GM21390 (cell line): Measurements from ENCODE around the gene ASAP3.

Source experiments
- ATAC-seq: cut with Tn5 transposase; IDR thresholded peaks from one replicate; pipeline ENCODE4 v1.9.1; 2021; ENCODE audit not compliant: unreplicated experiment

Gene ASAP3

DNA sequence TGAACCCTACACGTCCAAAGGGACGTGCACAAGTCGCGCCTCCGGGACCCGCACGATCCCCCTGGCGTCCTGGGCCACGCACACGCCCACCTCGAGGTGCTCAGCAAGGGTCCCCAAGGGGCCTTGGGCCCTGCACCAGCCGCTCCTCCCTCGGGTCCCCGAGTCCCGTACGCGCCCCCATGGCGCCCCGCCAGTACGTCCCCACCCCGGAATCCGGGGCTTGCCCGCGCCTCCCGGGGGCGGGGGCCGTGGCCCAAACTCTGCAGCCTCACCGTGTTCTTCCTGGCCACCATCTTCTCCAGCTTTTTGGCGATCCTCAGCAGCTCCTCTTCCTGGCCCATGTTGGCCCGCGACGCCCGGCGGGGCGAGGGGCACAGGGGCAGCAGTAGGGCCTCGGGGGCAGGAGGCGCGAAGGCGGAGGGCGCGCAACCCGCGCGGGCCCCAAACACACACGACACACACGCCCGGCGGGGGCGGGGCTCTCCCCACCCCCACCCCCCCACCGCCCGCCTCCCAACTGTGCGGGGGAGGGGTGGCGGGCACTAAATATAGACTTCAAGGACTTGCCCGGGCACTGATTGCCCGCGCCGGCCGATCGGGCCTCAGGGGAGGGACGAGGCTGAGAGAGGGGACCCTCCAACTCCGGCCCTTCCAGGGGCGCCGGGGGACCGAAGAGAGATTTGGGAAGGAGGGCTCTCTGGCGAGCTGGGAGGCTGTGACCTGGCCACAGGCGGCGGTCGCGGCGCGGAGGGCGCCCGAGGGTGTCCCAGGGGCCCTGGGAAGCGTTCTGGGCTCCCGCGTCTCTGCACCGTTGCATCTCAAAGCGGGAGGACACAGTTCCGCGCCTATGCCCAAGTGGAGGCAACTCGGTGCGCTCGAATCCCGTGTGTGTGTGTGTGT, 59.4 kb downstream of the ASAP3 start, which contains the start of gene TCEA3:
TSS of gene TCEA3 (minus strand) at position 456 of the 900 bp plus-strand sequence. CDS start at position 341, 115 bp downstream.
- ATAC-seq, result no peak

GRCh38 chr1:23423415-23424292, 60.3 kb downstream of the ASAP3 start:
- no peak for ATAC-seq

DNA sequence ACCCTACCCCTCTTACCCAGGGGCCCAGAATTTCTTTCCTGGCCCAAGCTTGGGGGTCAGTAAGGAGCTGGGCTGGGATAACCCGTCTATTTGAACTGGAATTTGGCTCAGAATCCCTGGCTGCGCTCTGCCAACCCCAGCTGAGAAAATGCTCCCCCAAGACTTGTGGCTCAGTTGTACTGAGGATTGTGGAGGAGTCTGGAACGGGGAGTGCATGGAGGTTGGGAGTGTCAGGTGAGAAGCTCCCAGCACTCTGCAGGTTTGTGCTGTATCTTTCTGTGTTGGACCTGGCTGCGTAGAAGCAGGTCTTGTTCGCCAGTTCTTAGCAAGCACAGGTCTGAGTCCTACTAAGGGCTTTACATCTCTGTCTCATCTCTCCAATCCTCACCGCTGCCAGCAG, 61.0 kb downstream of the ASAP3 start:
- ATAC-seq, result no peak

DNA sequence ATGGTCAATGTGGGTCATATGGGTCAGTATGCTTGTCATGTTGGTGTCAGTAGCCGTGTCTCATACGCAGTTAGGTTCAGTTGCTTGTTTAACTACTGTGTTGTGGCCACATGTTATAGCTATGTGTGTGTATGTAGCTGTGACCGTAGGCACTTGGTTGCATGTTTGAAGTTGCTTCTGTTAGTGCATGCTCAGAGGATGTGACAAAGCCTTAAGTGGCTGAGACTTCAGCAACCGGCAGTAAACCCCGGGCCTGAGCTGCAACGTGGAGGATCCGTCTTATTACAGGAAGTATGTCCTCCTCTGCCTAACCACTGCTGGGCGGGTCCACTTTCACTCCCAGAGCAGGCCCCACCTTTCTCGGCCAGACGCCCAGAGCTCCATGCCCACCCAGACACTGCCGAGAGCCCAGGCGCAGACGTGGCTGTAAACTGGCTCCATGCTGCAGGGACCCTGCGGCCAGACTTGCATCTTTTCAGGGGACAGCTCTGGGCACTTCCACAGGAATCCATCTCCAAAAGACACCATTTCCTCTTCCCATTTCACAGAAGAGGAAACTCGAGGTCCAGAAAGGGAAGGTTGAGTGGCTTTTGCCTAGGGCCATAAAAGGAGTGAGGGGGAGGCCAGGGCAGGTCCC, 61.6 kb downstream of the ASAP3 start:
- ATAC-seq, result no peak

- no peak for ATAC-seq
These were observed 62.2 kb downstream of the ASAP3 start for GRCh38 chr1:23421753-23422240.

DNA sequence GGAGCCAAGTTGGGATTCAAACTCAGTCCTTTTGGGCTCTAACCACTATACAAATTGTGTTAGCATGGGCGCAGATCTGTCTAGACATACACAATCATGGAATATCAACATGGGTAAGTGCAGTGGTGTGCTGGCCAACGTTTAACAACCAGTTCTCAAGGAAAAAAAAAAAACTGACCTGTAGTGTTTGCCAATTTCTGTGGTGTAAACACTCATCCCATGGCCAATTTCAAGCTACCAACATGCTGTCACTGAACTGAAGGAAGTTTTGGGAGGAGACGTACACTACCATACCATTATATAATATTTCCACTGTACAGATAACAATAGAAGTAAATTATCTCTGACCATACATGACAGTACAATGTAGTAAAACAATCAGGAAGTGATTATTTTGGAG, 62.6 kb downstream of the ASAP3 start:
- ATAC-seq, result no peak

DNA sequence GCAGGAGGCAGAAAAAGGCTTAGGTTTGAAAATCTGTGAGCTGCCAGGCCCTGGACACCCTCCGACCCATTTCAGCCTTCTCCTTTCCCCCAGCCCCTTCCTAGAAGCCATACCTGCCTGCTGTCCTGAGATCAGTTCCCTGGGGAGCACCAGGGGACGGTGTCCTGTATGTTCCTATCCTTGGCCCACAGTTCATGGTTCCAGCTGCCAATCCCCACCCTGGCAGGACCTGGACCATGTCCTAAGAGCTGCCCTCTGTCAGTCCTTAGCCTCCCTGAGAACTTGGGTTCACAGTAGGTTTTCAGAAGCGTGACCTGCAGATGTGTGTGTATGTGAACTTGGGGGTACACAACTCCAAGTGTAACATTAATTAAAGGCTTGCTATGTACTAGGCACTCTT, 63.2 kb downstream of the ASAP3 start:
- no peak for ATAC-seq

DNA sequence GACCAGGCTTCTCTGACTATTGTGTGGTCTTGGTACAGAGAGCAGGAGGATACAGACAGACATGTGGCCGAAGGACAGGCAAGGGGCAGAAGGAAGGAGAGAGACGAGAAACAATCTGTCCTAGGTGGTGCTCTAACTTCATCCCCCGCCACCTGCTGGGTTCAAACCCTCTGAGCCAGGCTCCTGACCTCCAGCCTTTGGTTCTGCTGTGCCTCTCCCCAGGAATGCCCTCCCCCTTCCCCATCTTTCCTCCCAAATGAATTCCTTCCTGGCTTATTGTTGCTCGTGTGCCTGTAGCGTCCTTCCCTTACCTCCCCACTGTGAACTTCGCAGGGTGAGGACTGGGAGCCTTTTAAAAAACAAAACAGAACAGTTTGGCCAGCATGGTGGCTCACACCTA, 64.8 kb downstream of the ASAP3 start:
- ATAC-seq, result no peak

- ATAC-seq, result no peak
These were observed 66.4 kb downstream of the ASAP3 start for GRCh38 chr1:23417570-23417969.

DNA sequence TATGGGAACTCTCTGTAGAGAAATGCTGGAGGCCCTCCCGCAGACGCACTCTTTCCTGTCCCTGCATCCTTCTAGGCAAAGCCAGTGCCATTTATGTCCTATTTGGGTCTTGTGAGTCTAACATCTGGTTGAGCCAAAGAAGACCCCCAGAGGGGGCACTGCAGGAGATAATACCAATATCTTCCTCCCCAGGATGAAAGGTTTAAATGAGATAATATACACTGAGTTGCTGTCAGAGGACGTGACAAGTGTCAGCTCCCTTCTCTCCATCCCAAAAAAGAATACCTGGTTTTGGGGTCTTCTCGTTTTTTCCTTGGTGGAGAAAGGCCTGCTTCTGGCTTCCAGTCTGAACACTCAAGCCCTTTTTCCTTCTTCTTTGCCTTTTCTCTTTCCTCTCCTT, 67.0 kb downstream of the ASAP3 start:
- ATAC-seq, result no peak

GRCh38 chr1:23408797-23409290, 75.1 kb downstream of the ASAP3 start:
- ATAC-seq, result no peak

DNA sequence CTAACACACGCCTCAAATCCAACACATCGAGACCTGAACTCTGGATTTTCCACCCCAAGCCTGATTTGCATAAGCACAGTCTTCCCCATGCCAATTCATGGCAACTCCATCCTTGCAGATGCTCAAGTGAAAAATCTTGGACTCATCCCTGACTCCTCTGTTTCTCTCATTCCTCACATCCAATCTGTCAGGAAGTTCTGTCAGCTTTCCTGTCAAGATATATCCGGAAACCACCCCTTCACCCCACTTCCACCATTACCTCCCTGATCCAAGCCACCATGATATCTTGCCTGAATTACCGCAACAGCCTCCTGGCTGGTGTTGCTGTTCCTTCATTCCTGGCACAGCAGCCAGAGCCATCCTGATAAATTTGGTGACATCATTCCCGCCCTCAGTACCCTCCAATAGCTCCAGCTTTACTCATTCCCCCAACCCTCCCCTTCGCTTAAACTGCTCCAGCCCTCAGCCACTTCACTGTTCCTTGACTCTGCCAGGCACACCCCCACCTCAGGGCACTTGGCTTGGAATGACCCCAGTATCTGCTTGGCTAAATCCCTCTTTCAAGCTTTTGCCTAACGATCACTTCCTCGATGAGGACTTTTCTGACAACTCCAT, 76.9 kb downstream of the ASAP3 start:
- no peak for ATAC-seq

DNA sequence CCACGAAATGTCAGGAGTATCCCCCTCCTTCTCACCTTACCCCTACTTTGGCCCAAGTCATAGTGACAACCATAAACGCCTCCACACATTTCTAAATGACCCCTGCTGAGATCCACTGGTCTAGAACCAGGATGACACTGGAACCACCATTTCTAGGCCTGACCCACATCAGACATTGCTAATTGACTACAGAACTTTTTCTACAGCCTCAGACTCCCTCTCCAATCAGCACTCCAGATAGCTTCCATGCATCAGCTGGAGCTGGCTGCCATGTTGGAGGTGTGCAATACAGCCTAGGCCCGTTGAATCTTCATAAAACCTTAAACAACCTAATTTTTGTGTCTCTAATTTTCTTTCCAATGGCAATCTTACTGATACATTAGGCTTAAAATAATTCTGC, 78.0 kb downstream of the ASAP3 start:
- no peak for ATAC-seq

GRCh38 chr1:23403735-23404486, 80.1 kb downstream of the ASAP3 start:
- ATAC-seq, result no peak

GRCh38 chr1:23403355-23403734, 80.6 kb downstream of the ASAP3 start:
- ATAC-seq, result no peak

- no peak for ATAC-seq
These were observed 81.0 kb downstream of the ASAP3 start for GRCh38 chr1:23403038-23403336.

DNA sequence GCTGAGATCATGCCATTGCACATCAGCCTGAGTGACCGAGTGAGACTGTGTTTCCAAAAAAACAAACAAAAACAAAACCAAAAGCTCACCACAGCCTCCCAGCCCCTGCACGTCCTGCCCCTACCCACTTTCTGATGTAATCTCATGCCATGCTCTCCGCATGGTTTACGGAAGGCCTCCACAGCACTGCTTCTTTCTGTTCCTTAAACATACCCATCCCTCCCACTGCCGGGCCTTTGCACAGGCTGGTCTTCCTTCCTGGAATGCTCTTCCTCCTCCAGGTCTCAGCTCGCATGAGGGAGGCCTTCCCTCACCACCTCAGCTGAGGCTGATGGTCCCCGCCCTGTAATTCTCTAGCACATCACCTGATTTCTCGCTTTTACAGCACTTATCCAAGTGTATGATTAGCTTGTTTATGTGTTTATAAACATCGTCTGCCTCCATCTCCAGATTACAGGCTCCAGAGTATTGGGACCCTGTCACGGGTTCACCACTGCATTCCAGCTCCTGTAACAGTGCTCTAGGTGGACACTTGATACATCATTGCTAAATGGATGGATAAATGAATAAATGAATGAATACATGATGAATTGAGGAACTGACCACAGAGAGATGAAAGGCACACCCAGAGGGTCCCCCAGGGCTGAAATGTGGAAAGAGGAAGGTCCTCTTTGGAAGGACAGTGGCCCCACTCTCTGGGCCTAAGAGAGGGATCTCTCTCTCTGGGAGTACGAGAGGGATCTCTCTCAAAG, 81.5 kb downstream of the ASAP3 start:
- no peak for ATAC-seq

DNA sequence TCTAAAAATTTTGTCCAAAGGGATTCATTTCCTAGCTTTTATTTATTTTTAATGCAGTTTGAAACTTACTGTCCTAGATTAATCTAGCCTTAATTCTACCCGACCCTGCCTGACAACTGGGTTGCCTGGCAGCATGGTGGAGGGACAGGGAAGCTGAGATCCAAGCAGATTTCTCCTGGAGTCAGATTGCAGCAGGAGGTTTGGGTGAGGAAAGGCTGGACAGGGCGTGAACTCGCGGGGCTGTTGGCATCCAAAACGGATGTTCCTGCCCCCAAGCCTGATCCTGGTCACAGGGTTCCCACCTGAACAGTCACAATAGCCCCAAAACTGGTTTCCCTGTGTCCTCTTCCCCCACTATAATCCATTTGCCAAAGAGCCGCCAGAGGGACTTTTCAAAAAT, 82.7 kb downstream of the ASAP3 start:
- no peak for ATAC-seq

DNA sequence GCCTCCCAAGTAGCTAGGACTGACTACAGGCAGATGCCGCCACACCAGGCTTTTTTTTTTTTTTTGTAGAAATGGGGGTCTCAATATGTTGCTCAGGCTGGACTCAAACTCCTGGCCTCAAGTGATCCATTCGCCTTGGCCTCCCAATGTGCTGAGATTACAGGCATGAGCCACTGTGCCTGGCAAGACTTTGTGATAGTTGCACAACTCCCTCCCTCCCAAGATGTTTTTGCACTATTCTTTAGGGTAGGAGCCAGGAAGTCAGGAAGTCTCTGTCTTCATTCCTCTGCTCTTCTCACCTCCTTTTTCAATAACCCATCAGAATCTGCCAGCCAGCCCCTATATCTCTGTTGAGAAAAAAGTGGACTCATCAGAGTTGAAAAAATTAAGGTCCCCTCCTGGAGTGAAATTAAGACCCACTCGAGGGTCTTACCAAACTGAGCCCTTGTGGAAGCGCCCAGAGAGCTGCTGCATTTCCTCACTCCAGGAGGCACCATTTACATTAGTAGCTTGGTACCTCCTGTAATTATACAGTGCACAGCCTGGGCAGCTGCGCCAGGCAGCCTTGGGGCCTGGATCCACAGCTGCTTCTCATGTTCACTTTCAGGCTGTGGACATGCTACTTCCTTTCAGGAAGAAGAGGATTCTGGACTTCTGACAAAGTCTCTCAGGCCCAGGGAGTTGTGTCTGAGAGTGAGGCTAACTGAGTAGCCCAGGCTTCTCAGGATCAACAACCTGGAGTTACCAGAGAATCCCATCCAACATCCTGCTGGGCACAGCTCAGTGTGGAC, 83.5 kb downstream of the ASAP3 start:
- ATAC-seq, result no peak
